CD14-positive monocyte (primary cell): ENCODE measurements around the gene ZNHIT2. TPM values are rescaled to one million over a fixed set of nuclear protein-coding genes. Genes with fewer than 3 reads are reported as not detected.

Source experiments
- DNase-seq, 3 donors: peaks; one replicate each; pipeline ENCODE4 v3.0.0-alpha.2; 2011 to 2022
- H2AFZ ChIP-seq: 2 replicates; pipeline ENCODE4 v1.6.0; 2012; ENCODE audit warnings: mild to moderate bottlenecking, low read depth, low read length, inconsistent platforms; ENCODE audit not compliant: insufficient read depth, poor library complexity, severe bottlenecking
- H3K27ac ChIP-seq, 2 donors: 1 replicate in 1 of 2; 2 replicates in 1 of 2; pipeline ENCODE4 v1.5.1; 2012 to 2013; ENCODE audit warnings: low read length in 2 of 2, control low read depth in 1 of 2, inconsistent platforms in 1 of 2, low read depth in 1 of 2, mild to moderate bottlenecking in 1 of 2
- H3K27me3 ChIP-seq, 2 donors: one replicate each; pipeline versions ENCODE4 v1.6.0 to v1.6.1; 2011 to 2013; ENCODE audit warnings: low read length in 2 of 2; ENCODE audit not compliant: control insufficient read depth in 2 of 2, insufficient read depth in 2 of 2
- H3K36me3 ChIP-seq, 2 donors: replicated peaks in 1 of 2; 1 replicate in 1 of 2; 2 replicates in 1 of 2; pipeline versions ENCODE4 v1.5.1 to v1.6.1; 2012 to 2013; ENCODE audit warnings: low read length in 2 of 2, control low read depth in 1 of 2, inconsistent platforms in 1 of 2, mild to moderate bottlenecking in 1 of 2; ENCODE audit not compliant: insufficient read depth in 2 of 2, control insufficient read depth in 1 of 2
- H3K4me1 ChIP-seq, 2 donors: 1 replicate in 1 of 2; 2 replicates in 1 of 2; pipeline versions ENCODE4 v1.5.1 to v1.6.1; 2012 to 2013; ENCODE audit warnings: low read length in 2 of 2, control low read depth in 1 of 2, inconsistent platforms in 1 of 2, mild to moderate bottlenecking in 1 of 2, moderate library complexity in 1 of 2; ENCODE audit not compliant: insufficient read depth in 2 of 2, control insufficient read depth in 1 of 2
- H3K4me2 ChIP-seq: replicated peaks from 2 replicates; pipeline ENCODE3; 2012; ENCODE audit warnings: low read length, moderate library complexity, mild to moderate bottlenecking; ENCODE audit not compliant: poor library complexity, severe bottlenecking; ENCODE audit errors: extremely low read depth
- H3K4me3 ChIP-seq, 3 experiments: fragments of 200-600 bp in 1 of 3; sonication (generic) in 1 of 3; replicated peaks in 1 of 3; 1 replicate in 2 of 3; 2 replicates in 1 of 3; pipeline ENCODE4 v1.5.1; 2011 to 2013; ENCODE audit warnings: low read length in 3 of 3, mild to moderate bottlenecking in 3 of 3, control low read depth in 2 of 3, low read depth in 2 of 3, inconsistent platforms in 1 of 3, moderate library complexity in 1 of 3
- H3K79me2 ChIP-seq: 2 replicates; pipeline ENCODE4 v1.6.0; 2012; ENCODE audit warnings: mild to moderate bottlenecking, control low read depth, inconsistent platforms, low read length, moderate library complexity; ENCODE audit not compliant: insufficient read depth
- H3K9ac ChIP-seq: 2 replicates; pipeline ENCODE4 v1.6.0; 2017; ENCODE audit warnings: low read length, mild to moderate bottlenecking; ENCODE audit not compliant: insufficient read depth, poor library complexity, severe bottlenecking
- H3K9me3 ChIP-seq, 2 donors: replicated peaks in 1 of 2; 1 replicate in 1 of 2; 2 replicates in 1 of 2; pipeline versions ENCODE4 v1.5.1 to v1.6.1; 2012 to 2013; ENCODE audit warnings: low read length in 2 of 2, control low read depth in 1 of 2; ENCODE audit not compliant: control insufficient read depth in 1 of 2, insufficient read depth in 1 of 2
- H4K20me1 ChIP-seq: 2 replicates; pipeline ENCODE4 v1.6.0; 2012; ENCODE audit warnings: mild to moderate bottlenecking, low read length, control low read depth, moderate library complexity; ENCODE audit not compliant: insufficient read depth
- H3K27ac Mint-ChIP-seq, 7 donors: one replicate each; pipeline ENCODE4 v1.8.0; 2020; ENCODE audit warnings: mild to moderate bottlenecking in 7 of 7, mixed read lengths in 7 of 7, moderate library complexity in 6 of 7, inconsistent platforms in 2 of 7
- H3K27me3 Mint-ChIP-seq, 3 donors: one replicate each; pipeline ENCODE4 v1.8.0; 2021 to 2022; ENCODE audit warnings: low read depth in 3 of 3, mild to moderate bottlenecking in 3 of 3, mixed read lengths in 3 of 3, moderate library complexity in 3 of 3, inconsistent platforms in 1 of 3
- H3K36me3 Mint-ChIP-seq, 2 donors: one replicate each; pipeline ENCODE4 v1.8.0; 2020; ENCODE audit warnings: mixed read lengths in 2 of 2, inconsistent platforms in 1 of 2, mild to moderate bottlenecking in 1 of 2
- H3K4me1 Mint-ChIP-seq: one replicate; pipeline ENCODE4 v1.8.0; 2020; ENCODE audit warnings: mild to moderate bottlenecking, mixed read lengths
- H3K4me3 Mint-ChIP-seq, 2 donors: one replicate each; pipeline ENCODE4 v1.8.0; 2020; ENCODE audit warnings: mild to moderate bottlenecking in 2 of 2, mixed read lengths in 2 of 2, moderate library complexity in 1 of 2
- H3K9me3 Mint-ChIP-seq, 7 donors: one replicate each; pipeline ENCODE4 v1.8.0; 2020 to 2022; ENCODE audit warnings: mixed read lengths in 7 of 7, mild to moderate bottlenecking in 6 of 7, moderate library complexity in 6 of 7, inconsistent platforms in 2 of 7
- WGBS: methylation state at CpG from one replicate; pipeline ENCODE4 v1.1.5; 2013; ENCODE audit warnings: missing lambda C conversion rate; ENCODE audit not compliant: insufficient coverage; 5-methylcytosine and 5-hydroxymethylcytosine counted together
- intact Hi-C, 2 donors: fragments of 100-400 bp; cut with micrococcal nuclease; formaldehyde crosslinking; loops; one replicate each; pipeline versions ENCODE4 v1.15.0 to v1.15.1; 2023
- polyA plus RNA-seq, 3 donors: library from polyadenylated mRNA; depleted of rRNA in 1 of 3; unstranded in 2 of 3; stranded (reverse) in 1 of 3; fragments of 300-500 nt in 2 of 3; fragments of >200 nt in 1 of 3; fragmentation: Illumina TruSeq in 2 of 3; gene quantifications; 1 replicate in 2 of 3; 2 replicates in 1 of 3; pipeline ENCODE4 v1.2.3, GENCODE V29; 2012 to 2021
- TF ChIP-seq, protein P1 (sequence below): fragments of 200-600 bp; IDR thresholded peaks from one replicate; pipeline ENCODE4 v1.8.0; 2022; ENCODE audit warnings: antibody characterized with exemption, mild to moderate bottlenecking

The ZNHIT2 gene
- polyA plus RNA-seq, 3 donors, result 2.1 to 9.4 (median 5.8) TPM

GRCh38 chr11:65160643-65161042, 43.1 kb upstream of the ZNHIT2 start:
- H3K4me1 ChIP-seq, result peaks cover 8 to 12% of the 10 kb centered on the region in 2 donors

GRCh38 chr11:65159012-65159411, 41.5 kb upstream of the ZNHIT2 start:
- Histone ChIP-seq H3K79me2 (no peaks in the 10 kb centered on the region), H3K27ac (no peak overlapping the region), H3K4me1 (peaks cover 8 to 13% of the 10 kb centered on the region in 2 donors), H3K4me3 (no peak overlapping the region), H4K20me1 (no peaks in the 10 kb centered on the region), H3K9ac (no peak overlapping the region), H2AFZ (no peak overlapping the region), H3K36me3 (no peaks in the 10 kb centered on the region), H3K4me2 (no peak overlapping the region), H3K27me3 (no peaks in the 10 kb centered on the region), H3K9me3 (no peaks in the 10 kb centered on the region)
- no peaks in the 10 kb centered on the region for H3K36me3 Mint-ChIP-seq
- peaks cover 0 to 1% (median 0%) of the 10 kb centered on the region in 3 donors for H3K27me3 Mint-ChIP-seq
- H3K27ac Mint-ChIP-seq, result no peak overlapping the region
- no peaks in the 10 kb centered on the region for H3K9me3 Mint-ChIP-seq
- TF ChIP-seq, protein P1, sequence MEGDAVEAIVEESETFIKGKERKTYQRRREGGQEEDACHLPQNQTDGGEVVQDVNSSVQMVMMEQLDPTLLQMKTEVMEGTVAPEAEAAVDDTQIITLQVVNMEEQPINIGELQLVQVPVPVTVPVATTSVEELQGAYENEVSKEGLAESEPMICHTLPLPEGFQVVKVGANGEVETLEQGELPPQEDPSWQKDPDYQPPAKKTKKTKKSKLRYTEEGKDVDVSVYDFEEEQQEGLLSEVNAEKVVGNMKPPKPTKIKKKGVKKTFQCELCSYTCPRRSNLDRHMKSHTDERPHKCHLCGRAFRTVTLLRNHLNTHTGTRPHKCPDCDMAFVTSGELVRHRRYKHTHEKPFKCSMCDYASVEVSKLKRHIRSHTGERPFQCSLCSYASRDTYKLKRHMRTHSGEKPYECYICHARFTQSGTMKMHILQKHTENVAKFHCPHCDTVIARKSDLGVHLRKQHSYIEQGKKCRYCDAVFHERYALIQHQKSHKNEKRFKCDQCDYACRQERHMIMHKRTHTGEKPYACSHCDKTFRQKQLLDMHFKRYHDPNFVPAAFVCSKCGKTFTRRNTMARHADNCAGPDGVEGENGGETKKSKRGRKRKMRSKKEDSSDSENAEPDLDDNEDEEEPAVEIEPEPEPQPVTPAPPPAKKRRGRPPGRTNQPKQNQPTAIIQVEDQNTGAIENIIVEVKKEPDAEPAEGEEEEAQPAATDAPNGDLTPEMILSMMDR, result no peak
- H3K4me3 Mint-ChIP-seq, result no peak overlapping the region
- no CpG with 5 or more reads among the region's 5 CpGs for WGBS
- DNase-seq, result no peak
- intact Hi-C loops, result no loop called here
- H3K4me1 Mint-ChIP-seq, result peaks cover 15% of the 10 kb centered on the region

More at GRCh38 chr11:65160643-65161042, 43.1 kb upstream of the ZNHIT2 start:
- no peak for DNase-seq
- Mint-ChIP-seq H3K36me3 (no peaks in the 10 kb centered on the region), H3K27me3 (peaks cover 0 to 1% (median 1%) of the 10 kb centered on the region in 3 donors), H3K9me3 (no peaks in the 10 kb centered on the region), H3K4me3 (no peak overlapping the region), H3K27ac (no peak overlapping the region), H3K4me1 (peaks cover 15% of the 10 kb centered on the region)
- TF ChIP-seq, protein P1, result no peak
- Histone ChIP-seq H3K9ac (no peak overlapping the region), H2AFZ (no peak overlapping the region), H4K20me1 (no peaks in the 10 kb centered on the region), H3K79me2 (no peaks in the 10 kb centered on the region), H3K4me2 (no peak overlapping the region), H3K36me3 (no peaks in the 10 kb centered on the region), H3K9me3 (no peaks in the 10 kb centered on the region), H3K4me3 (no peak overlapping the region), H3K27me3 (no peaks in the 10 kb centered on the region), H3K27ac (no peak overlapping the region)
- intact Hi-C loops, result no loop called here
- WGBS, result 100% methylated on average over 1 of the region's 3 CpGs
